Measurements from ENCODE around the gene RPL14. TPM values are rescaled to one million over a fixed set of nuclear protein-coding genes. Genes with fewer than 3 reads are reported as not detected.

RPL14 gene
- total and polyA plus RNA-seq, 10 of the 15 experiments (the other 5 are each of a cell fraction or from before 2014, with no cell fraction given), result 530 to 3,008 (median 1,136) TPM

- Histone ChIP-seq H3K27ac (ENCODE audit: control insufficient read depth, insufficient read depth) (no peak overlapping the region), H3K4me1 (ENCODE audit: control insufficient read depth, insufficient read depth, low read length) (no peaks in the 10 kb centered on the region; the same call in 1 of the 2 replicates), H3K4me2 (ENCODE audit: control insufficient read depth, insufficient read depth) (no peak overlapping the region), H3K9ac (ENCODE audit: control insufficient read depth, insufficient read depth, low read length) (no peak overlapping the region), H2AFZ (ENCODE audit: control insufficient read depth, low read depth, low read length) (no peak overlapping the region), H4K20me1 (ENCODE audit: control insufficient read depth, insufficient read depth) (no peaks in the 10 kb centered on the region), H3K27me3 (replicated peaks in 1 of 2; ENCODE audit: control insufficient read depth in 2 of 2, insufficient read depth in 2 of 2, low read length in 1 of 2) (no peaks in the 10 kb centered on the region), H3K9me3 (replicated peaks; ENCODE audit: control insufficient read depth, insufficient read depth, low read length) (no peaks in the 10 kb centered on the region), H3K36me3 (ENCODE audit: control insufficient read depth in 2 of 2, insufficient read depth in 2 of 2, low read length in 1 of 2) (no peaks in the 10 kb centered on the region), H3K79me2 (ENCODE audit: control insufficient read depth, insufficient read depth, low read length) (no peaks in the 10 kb centered on the region; the same call in 1 of the 2 replicates), H3K4me3 (no peak overlapping the region)
- ChIA-PET POLR2A (interaction anchor here (1.3 kb wide), 2 partner anchors 75 to 142 kb away, joined by 3 to 4 read pairs; partner anchors contain the start of gene EIF1B), RAD21 (ENCODE audit: unreplicated experiment) (no interaction called here), CTCF (interaction anchor here (0.7 to 1.1 kb wide), 2 partner anchors 14 to 125 kb away, joined by 3 read pairs; no protein-coding TSS in a partner anchor), SMC1A (ENCODE audit: uncharacterized antibody, unreplicated experiment) (interaction anchor here (0.7 to 1.5 kb wide), 4 partner anchors 67 to 260 kb away, joined by 3 to 5 read pairs (median 3); no protein-coding TSS in a partner anchor)
- FAIRE-seq, result no peak
- no peak for ATAC-seq
- in situ Hi-C loops (cut with MboI) (no loop called here), intact Hi-C loops (cut with micrococcal nuclease; ENCODE audit: unreplicated experiment) (loop anchor here (5.0 to 10.0 kb wide), 3 partner anchors 76 to 257 kb away; no protein-coding TSS in a partner anchor)
- DNase-seq (ENCODE audit: low read depth, low spot score), result no peak
- no peak for TF ChIP-seq MTA3 (IDR thresholded peaks at IDR 0.05; ENCODE audit: borderline replicate concordance, low read length)
- TF ChIP-seq IKZF1 (conservative IDR thresholded peaks at IDR 0.05), result no peak
- TF ChIP-seq, protein P1, sequence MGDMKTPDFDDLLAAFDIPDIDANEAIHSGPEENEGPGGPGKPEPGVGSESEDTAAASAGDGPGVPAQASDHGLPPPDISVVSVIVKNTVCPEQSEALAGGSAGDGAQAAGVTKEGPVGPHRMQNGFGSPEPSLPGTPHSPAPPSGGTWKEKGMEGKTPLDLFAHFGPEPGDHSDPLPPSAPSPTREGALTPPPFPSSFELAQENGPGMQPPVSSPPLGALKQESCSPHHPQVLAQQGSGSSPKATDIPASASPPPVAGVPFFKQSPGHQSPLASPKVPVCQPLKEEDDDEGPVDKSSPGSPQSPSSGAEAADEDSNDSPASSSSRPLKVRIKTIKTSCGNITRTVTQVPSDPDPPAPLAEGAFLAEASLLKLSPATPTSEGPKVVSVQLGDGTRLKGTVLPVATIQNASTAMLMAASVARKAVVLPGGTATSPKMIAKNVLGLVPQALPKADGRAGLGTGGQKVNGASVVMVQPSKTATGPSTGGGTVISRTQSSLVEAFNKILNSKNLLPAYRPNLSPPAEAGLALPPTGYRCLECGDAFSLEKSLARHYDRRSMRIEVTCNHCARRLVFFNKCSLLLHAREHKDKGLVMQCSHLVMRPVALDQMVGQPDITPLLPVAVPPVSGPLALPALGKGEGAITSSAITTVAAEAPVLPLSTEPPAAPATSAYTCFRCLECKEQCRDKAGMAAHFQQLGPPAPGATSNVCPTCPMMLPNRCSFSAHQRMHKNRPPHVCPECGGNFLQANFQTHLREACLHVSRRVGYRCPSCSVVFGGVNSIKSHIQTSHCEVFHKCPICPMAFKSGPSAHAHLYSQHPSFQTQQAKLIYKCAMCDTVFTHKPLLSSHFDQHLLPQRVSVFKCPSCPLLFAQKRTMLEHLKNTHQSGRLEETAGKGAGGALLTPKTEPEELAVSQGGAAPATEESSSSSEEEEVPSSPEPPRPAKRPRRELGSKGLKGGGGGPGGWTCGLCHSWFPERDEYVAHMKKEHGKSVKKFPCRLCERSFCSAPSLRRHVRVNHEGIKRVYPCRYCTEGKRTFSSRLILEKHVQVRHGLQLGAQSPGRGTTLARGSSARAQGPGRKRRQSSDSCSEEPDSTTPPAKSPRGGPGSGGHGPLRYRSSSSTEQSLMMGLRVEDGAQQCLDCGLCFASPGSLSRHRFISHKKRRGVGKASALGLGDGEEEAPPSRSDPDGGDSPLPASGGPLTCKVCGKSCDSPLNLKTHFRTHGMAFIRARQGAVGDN (IDR thresholded peaks at IDR 0.05), result no peak
- no TSS peak for BruUV-seq (replicated peaks)
Measured at GRCh38 chr3:40451551-40451950, 5.6 kb upstream of the RPL14 start.

All from GM12878 (cell line).